GM12872 (cell line): Measurements from ENCODE around the gene PELI2.

Source experiments
- CTCF ChIP-seq: IDR thresholded peaks from 3 replicates; pipeline ENCODE4 v1.5.1; 2011; ENCODE audit warnings: low read depth, mild to moderate bottlenecking, low read length, moderate library complexity; ENCODE audit not compliant: insufficient read depth

Gene PELI2

GRCh38 chr14:56212521-56212920 lies 94.3 kb downstream of the PELI2 start:
- TF ChIP-seq CTCF, result no peak

- no peak for TF ChIP-seq CTCF
These were observed 95.1 kb downstream of the PELI2 start for GRCh38 chr14:56213306-56213705.

GRCh38 chr14:56215180-56215579 lies 97.0 kb downstream of the PELI2 start:
- no peak for TF ChIP-seq CTCF

- no peak for TF ChIP-seq CTCF
These were observed 98.6 kb downstream of the PELI2 start for GRCh38 chr14:56216626-56217379.

- no peak for TF ChIP-seq CTCF
These were observed 99.3 kb downstream of the PELI2 start for GRCh38 chr14:56217380-56218045.

GRCh38 chr14:56219666-56220413 lies 101.6 kb downstream of the PELI2 start:
- TF ChIP-seq CTCF, result no peak

GRCh38 chr14:56221382-56222128 lies 103.3 kb downstream of the PELI2 start:
- TF ChIP-seq CTCF, result no peak
